SH-SY5Y (cell line): ENCODE data around the gene TSPO.

Experiments
- GATA2 ChIP-seq: IDR thresholded peaks from 2 replicates; pipeline ENCODE4 v1.6.1; 2011; ENCODE audit warnings: mild to moderate bottlenecking, low read depth, low read length
- GATA3 ChIP-seq: IDR thresholded peaks from 2 replicates; pipeline ENCODE4 v1.6.1; 2011; ENCODE audit warnings: low read depth, mild to moderate bottlenecking, low read length, moderate library complexity

DNA sequence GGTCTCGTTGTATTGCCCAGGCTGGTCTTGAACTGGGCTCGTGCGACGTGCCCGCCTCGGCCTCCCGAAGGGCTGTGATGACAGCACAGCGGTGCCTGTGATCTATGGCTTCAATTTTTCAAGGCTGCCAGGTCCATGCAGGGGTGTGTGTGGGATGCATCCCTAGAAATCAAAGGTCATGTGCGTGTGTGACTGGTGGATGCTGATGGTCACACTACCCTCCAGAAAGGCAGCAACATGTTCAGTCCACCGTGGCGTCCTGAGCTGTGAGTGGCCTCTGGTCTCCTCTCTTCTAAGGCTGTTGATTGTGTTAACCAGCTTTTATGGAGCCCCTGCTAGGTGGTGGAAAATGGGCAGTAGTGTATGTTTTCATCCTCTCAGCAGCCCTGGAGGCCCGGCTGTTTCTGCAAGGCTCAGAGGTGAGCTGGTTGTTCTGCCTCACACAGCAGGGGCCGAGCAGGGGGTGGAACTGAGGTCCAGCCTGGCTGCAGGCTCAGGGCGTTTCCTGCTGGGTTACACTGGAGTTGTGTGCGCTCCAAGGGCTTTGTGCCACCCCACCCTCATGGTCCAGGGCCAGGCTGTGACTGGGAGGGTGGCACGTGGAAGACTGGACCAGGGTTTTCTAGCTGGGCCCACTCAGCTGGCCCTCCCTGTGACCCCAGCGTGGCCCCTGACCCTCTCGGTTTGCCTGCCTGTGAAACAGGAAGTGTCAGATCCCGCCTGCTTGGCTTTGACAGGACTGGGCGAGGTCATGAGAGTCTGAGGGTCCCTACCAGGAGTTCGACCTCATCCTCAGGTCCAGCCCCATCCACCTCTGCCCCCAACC, 33.1 kb upstream of the TSPO start:
- TF ChIP-seq GATA2 = no peak
- no peak for TF ChIP-seq GATA3
